Measurements from ENCODE around the gene SPINK6.

The SPINK6 gene

DNA sequence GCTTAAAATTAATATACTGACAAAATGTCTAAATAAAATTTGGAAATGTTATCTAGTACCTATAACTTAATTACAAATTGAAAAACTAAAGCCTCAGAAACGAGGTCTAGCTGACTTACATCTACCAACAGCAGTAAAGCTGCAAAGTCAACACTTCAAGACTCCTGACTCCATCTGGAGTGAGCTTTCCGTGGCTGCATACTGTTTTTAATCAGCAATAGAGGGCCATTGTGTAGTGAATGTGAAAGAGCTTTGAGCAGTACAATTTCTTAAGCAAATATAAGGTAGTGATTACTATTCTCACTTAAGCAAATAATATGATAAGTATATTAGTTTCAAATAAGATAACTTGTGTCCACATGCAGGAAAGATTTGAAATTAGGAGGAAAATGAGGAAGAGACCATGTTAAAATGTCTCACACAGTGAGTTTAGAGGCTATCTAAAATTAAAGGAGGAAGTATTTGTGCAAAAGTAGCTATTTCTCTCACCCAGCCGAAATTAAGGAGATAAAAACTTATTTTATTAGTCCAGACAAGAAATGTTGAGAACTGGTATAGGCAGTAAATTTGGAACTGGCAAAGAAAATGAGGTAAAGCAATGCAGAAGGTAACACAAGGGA is 6.4 kb downstream of the SPINK6 start:
- no peak overlapping the region for H3K4me3 ChIP-seq (ENCODE audit: low read depth, low read length)
- no peak for DNase-seq (ENCODE audit: low read depth)
- in situ Hi-C loops (cut with HindIII; ENCODE audit: low sequenced_read_pairs), result no loop called here
- TF ChIP-seq, protein P1, sequence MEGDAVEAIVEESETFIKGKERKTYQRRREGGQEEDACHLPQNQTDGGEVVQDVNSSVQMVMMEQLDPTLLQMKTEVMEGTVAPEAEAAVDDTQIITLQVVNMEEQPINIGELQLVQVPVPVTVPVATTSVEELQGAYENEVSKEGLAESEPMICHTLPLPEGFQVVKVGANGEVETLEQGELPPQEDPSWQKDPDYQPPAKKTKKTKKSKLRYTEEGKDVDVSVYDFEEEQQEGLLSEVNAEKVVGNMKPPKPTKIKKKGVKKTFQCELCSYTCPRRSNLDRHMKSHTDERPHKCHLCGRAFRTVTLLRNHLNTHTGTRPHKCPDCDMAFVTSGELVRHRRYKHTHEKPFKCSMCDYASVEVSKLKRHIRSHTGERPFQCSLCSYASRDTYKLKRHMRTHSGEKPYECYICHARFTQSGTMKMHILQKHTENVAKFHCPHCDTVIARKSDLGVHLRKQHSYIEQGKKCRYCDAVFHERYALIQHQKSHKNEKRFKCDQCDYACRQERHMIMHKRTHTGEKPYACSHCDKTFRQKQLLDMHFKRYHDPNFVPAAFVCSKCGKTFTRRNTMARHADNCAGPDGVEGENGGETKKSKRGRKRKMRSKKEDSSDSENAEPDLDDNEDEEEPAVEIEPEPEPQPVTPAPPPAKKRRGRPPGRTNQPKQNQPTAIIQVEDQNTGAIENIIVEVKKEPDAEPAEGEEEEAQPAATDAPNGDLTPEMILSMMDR (IDR thresholded peaks at IDR 0.05; ENCODE audit: low read depth, low read length, missing control alignments), result no peak

DNA sequence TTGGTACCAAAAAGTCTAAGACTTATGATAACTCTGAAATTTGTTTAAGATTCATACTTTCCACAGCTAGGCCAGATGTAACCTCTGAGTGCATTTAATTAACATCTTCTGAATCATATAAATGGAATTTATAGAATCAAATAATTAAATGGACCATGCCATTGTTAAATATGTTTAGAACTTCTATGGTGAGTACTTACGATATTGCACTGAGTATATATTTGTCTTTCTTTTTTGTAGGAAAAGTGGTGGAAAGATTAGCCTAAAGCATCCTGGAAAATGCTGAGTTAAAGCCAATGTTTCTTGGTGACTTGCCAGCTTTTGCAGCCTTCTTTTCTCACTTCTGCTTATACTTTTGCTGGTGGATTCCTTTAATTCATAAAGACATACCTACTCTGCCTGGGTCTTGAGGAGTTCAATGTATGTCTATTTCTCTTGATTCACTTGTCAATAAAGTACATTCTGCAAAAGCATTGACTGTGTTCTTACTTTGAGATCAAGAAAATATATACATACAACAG is 11.9 kb downstream of the SPINK6 start:
- TF ChIP-seq, protein P1 (IDR thresholded peaks at IDR 0.05; ENCODE audit: low read depth, low read length, missing control alignments), result no peak

DNA sequence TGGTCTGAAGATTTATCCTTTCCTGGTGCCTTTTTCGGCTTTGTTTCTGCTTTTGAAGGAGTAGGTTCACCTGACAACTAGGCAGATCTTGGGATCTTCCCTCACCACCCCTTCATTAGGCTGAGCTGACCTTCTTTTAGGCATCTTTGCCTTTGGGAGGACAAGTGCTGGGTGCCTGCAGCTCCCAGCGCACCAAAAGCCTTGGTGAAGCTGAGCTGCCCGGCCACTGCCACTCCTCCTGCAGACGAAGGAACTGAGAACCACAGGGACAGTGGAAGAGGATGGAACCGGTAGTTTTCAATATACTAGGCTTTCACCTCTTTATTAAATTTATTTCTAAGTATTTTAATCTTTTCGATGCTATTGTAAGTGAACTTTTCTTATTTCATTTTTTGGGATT is 18.7 kb downstream of the SPINK6 start:
- no peak overlapping the region for H3K4me3 ChIP-seq (ENCODE audit: low read depth, low read length)
- in situ Hi-C loops (cut with HindIII; ENCODE audit: low sequenced_read_pairs), result no loop called here
- TF ChIP-seq, protein P1 (IDR thresholded peaks at IDR 0.05; ENCODE audit: low read depth, low read length, missing control alignments), result no peak
- no peak for DNase-seq (ENCODE audit: low read depth)

More for the DNA sequence above, 11.9 kb downstream of the SPINK6 start:
- DNase-seq (ENCODE audit: low read depth), result no peak
- in situ Hi-C loops (cut with HindIII; ENCODE audit: low sequenced_read_pairs), result no loop called here
- no peak overlapping the region for H3K4me3 ChIP-seq (ENCODE audit: low read depth, low read length)

DNA sequence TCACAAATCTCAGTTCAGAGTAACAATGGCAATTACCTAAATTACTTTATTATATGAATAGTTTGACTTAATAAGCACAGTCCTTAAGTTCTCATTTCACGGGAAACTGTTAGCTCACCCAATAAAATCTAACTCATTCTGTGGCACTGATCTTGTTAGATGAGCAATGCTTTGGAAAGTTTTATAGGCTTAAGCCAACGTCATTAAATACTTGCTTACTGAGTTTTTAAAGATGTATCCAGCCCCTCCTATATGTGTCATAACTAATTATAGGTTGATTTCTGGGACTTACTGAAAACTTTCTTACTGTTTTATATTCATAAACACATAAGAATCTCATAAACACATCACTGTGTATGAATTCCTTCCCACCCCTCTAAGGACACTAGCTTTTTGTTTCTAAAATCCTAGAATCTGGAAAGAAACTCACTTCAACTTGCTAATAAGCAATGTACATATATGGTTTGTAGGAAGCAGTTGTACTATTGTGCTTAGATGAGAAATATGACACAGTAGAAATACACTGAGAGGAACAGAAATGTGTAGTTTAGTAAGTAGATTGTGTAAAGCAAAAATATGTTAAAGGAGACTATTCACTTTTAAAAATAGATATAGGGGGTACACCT is 21.4 kb downstream of the SPINK6 start:
- no peak for DNase-seq (ENCODE audit: low read depth)
- TF ChIP-seq, protein P1 (IDR thresholded peaks at IDR 0.05; ENCODE audit: low read depth, low read length, missing control alignments), result no peak
- in situ Hi-C loops (cut with HindIII; ENCODE audit: low sequenced_read_pairs), result no loop called here
- no peak overlapping the region for H3K4me3 ChIP-seq (ENCODE audit: low read depth, low read length)

DNA sequence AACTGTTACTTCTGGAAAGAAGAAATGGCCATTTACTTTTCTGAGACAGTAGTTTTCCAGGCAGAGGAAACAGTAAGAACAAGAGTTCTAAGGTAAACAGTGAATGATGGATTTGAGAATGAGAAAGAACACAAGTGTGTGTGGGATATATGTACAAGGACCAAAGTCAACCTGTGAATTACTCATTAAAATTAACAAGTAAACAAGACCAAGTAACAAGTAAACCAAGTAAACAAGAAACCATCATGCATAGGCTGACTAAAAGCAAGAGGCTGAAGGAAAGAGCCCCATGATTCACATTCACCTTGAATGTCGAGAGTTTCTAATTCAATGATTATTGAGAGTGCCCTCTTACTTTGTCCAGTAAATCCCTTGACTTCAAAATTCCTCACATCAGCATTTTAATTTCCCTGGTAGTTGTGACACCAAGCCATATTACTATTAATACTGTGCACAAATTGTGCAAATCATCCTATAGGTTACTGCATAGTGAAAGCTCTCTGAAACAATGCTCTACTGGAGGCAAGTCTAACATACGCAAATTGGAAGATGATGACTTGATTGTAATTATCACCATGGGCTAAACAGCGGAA is 25.6 kb downstream of the SPINK6 start:
- H3K4me3 ChIP-seq (ENCODE audit: low read depth, low read length), result no peak overlapping the region
- no peak for DNase-seq (ENCODE audit: low read depth)
- TF ChIP-seq, protein P1 (IDR thresholded peaks at IDR 0.05; ENCODE audit: low read depth, low read length, missing control alignments), result no peak
- in situ Hi-C loops (cut with HindIII; ENCODE audit: low sequenced_read_pairs), result no loop called here

DNA sequence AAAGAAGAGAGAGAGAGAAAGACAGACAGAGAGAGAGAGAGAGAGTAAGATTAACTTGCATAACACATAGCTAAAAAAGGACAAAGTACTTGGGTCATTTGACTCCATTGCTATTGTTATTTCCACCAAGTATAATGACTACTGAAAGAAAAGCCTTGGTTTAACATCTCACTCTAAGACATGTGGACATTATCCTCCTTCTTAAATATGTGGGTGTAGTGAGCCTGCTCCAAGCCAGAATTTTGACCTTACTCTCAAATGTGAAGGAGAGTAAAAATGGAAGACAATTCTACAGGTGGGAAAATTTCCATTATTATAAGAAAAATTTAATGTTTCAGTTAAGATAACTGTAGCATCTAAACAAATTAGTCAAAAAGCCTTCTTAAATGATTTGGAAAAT is 27.0 kb downstream of the SPINK6 start:
- DNase-seq (ENCODE audit: low read depth), result no peak
- in situ Hi-C loops (cut with HindIII; ENCODE audit: low sequenced_read_pairs), result no loop called here
- TF ChIP-seq, protein P1 (IDR thresholded peaks at IDR 0.05; ENCODE audit: low read depth, low read length, missing control alignments), result no peak

More for the DNA sequence above, 27.0 kb downstream of the SPINK6 start:
- H3K4me3 ChIP-seq (ENCODE audit: low read depth, low read length), result no peak overlapping the region

Data from astrocyte of the cerebellum (primary cell).